Activated CD4-positive, alpha-beta T cell treated with anti-CD3 and anti-CD28 coated beads, Interleukin-2, amount 10 ng/mL, durations not matched to agents 24 days and 14 days (primary cell): ENCODE data around the gene BEND7. TPM values are rescaled to one million over a fixed set of nuclear protein-coding genes. Genes with fewer than 3 reads are reported as not detected.
"Not testable (repeated sequence)": the region's sequence is repeated elsewhere in the genome, so short reads cannot be mapped to it uniquely, and the experiment has no call there.

Source experiments
- DNase-seq: peaks from one replicate; pipeline ENCODE4 v3.0.0; 2022
- H3K27ac Mint-ChIP-seq: one replicate; pipeline ENCODE4 v1.8.0; 2022; ENCODE audit warnings: mild to moderate bottlenecking, mixed read lengths
- H3K27me3 Mint-ChIP-seq: one replicate; pipeline ENCODE4 v1.8.0; 2022; ENCODE audit warnings: mixed read lengths
- H3K36me3 Mint-ChIP-seq: one replicate; pipeline ENCODE4 v1.8.0; 2022; ENCODE audit warnings: low read depth, mild to moderate bottlenecking, mixed read lengths
- H3K4me1 Mint-ChIP-seq: one replicate; pipeline ENCODE4 v1.8.0; 2021; ENCODE audit warnings: mixed read lengths
- H3K4me3 Mint-ChIP-seq: one replicate; pipeline ENCODE4 v1.8.0; 2022; ENCODE audit warnings: mild to moderate bottlenecking, moderate library complexity, mixed read lengths
- H3K9me3 Mint-ChIP-seq: one replicate; pipeline ENCODE4 v1.8.0; 2021; ENCODE audit warnings: mixed read lengths
- intact Hi-C: fragments of 100-400 bp; cut with micrococcal nuclease; formaldehyde crosslinking; loops from one replicate; pipeline ENCODE4 v1.15.1; 2023
- total RNA-seq: library from RNA; stranded (reverse); gene quantifications from 2 replicates; pipeline ENCODE4 v1.2.3, GENCODE V29; 2022

The BEND7 gene
- total RNA-seq, 1 donor from 2014 or later, result not detected

- no peak overlapping the region for H3K4me3 Mint-ChIP-seq
Observed at GRCh38 chr10:13412894-13413293, 115.9 kb downstream of the BEND7 start.

GRCh38 chr10:13404791-13405190, 124.0 kb downstream of the BEND7 start:
- Mint-ChIP-seq H3K27me3 (peaks cover 2% of the 10 kb centered on the region), H3K9me3 (no peaks in the 10 kb centered on the region), H3K36me3 (no peaks in the 10 kb centered on the region), H3K4me1 (no peaks in the 10 kb centered on the region), H3K27ac (no peak overlapping the region), H3K4me3 (no peak overlapping the region)
- DNase-seq, result no peak
- intact Hi-C loops, result no loop called here

More at GRCh38 chr10:13412894-13413293, 115.9 kb downstream of the BEND7 start:
- peaks cover 2% of the 10 kb centered on the region for H3K27me3 Mint-ChIP-seq
- intact Hi-C loops, result no loop called here
- no peak overlapping the region for H3K27ac Mint-ChIP-seq
- peaks cover 5% of the 10 kb centered on the region for H3K9me3 Mint-ChIP-seq
- no peaks in the 10 kb centered on the region for H3K4me1 Mint-ChIP-seq
- no peaks in the 10 kb centered on the region for H3K36me3 Mint-ChIP-seq
- DNase-seq, result no peak

DNA sequence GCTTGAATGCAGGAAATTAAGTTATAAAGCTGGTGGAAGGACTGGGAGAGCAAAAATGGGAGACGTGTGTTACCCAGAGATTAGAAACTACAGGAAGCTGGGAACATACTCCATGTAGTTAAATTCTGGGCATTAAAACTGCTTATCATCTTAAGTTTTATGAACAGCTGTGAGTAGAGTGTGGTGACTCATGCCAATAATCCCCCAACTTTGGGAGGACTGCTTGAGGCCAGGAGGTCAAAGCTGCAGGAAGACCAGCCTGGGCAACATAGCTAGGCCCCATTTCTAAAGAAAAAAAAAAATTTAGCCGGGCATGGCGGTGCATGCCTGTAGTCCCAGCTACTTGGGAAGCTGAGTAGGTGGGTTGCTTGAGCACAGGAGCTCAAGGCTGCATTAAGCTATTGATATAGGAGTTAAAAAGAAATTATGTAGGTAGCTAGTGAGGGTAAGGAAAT, 124.5 kb downstream of the BEND7 start:
- Mint-ChIP-seq H3K27me3 (peaks cover 3% of the 10 kb centered on the region), H3K4me3 (no peak overlapping the region), H3K27ac (no peak overlapping the region), H3K4me1 (no peaks in the 10 kb centered on the region), H3K36me3 (no peaks in the 10 kb centered on the region), H3K9me3 (no peaks in the 10 kb centered on the region)
- no peak for DNase-seq
- intact Hi-C loops, result no loop called here

DNA sequence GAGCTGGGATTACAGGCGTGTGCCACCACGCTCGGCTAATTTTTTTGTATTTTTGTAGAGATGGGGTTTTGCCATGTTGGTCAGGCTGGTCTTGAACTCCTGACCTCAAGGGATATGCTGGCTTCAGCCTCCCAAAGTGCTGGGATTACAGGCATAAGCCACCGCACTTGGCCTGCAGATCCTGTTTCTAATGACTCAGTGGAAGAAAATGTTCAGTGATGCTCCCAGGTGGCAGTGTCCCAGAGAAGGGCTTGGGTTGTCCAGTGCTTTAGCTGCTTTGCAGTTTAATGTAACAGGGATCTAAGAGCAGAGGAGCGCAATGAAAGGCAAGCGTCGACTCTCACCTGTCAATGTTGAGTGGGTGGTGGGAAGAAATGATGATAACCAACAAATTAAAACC, 125.4 kb downstream of the BEND7 start:
- H3K36me3 Mint-ChIP-seq, H3K27ac Mint-ChIP-seq, H3K9me3 Mint-ChIP-seq, H3K27me3 Mint-ChIP-seq, intact Hi-C loops, DNase-seq, H3K4me3 Mint-ChIP-seq, H3K4me1 Mint-ChIP-seq: not testable (repeated sequence)

DNA sequence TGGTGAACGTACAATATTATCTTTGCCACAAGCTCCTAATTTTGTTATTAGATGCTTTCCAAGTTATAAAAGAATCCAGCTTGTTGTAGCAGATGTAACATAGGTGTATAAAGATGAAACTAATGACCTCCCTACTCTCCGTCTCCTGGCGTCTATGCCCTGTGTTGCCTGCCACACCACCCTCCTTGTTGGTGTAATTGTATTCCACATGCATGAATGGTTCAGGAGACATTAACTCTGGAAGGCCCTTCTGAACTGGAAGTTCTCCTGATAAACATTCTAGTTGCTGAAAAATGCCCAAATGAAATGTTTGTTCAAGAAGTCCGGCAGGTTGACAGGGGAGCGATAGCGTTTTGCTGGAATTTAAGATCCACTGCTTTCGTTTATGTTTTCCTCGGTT, 126.8 kb downstream of the BEND7 start:
- intact Hi-C loops, result no loop called here
- Mint-ChIP-seq H3K27me3 (peaks cover 3% of the 10 kb centered on the region), H3K36me3 (no peaks in the 10 kb centered on the region), H3K4me3 (no peak overlapping the region), H3K27ac (no peak overlapping the region), H3K9me3 (no peaks in the 10 kb centered on the region), H3K4me1 (no peaks in the 10 kb centered on the region)
- DNase-seq, result no peak

DNA sequence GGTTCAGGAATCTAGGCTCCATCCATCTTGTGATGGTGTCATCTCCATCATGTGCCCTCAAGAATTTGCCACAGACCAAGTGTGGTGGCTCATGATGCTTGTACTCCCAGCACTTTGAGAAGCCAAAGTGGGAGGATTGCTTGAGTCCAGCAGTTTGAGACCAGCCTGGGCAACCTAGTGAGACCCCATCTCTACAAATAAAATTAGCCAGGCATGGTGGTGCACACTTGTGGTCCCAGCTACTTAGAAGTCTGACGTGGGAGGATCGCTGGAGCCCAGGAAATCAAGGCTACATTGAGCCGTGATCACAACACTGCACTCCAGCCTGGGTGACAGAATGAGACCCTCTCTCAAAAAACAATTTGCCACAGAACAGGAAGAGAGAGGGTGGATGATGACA, 127.7 kb downstream of the BEND7 start:
- no peak overlapping the region for H3K4me3 Mint-ChIP-seq
- H3K4me1 Mint-ChIP-seq, result no peaks in the 10 kb centered on the region
- peaks cover 2% of the 10 kb centered on the region for H3K27me3 Mint-ChIP-seq
- no peak for DNase-seq
- no peak overlapping the region for H3K27ac Mint-ChIP-seq
- intact Hi-C loops, result no loop called here
- H3K36me3 Mint-ChIP-seq, result no peaks in the 10 kb centered on the region
- no peaks in the 10 kb centered on the region for H3K9me3 Mint-ChIP-seq

GRCh38 chr10:13400196-13400965, 128.4 kb downstream of the BEND7 start:
- DNase-seq, result no peak
- Mint-ChIP-seq H3K27ac (no peak overlapping the region), H3K4me1 (no peaks in the 10 kb centered on the region), H3K9me3 (no peaks in the 10 kb centered on the region), H3K27me3 (peaks cover 2% of the 10 kb centered on the region), H3K4me3 (no peak overlapping the region), H3K36me3 (no peaks in the 10 kb centered on the region)
- intact Hi-C loops, result no loop called here

GRCh38 chr10:13399752-13400151, 129.1 kb downstream of the BEND7 start:
- H3K4me3 Mint-ChIP-seq, result no peak overlapping the region
- no peaks in the 10 kb centered on the region for H3K9me3 Mint-ChIP-seq
- H3K27ac Mint-ChIP-seq, result no peak overlapping the region
- DNase-seq, result no peak
- H3K4me1 Mint-ChIP-seq, result no peaks in the 10 kb centered on the region
- peaks cover 2% of the 10 kb centered on the region for H3K27me3 Mint-ChIP-seq
- H3K36me3 Mint-ChIP-seq, result no peaks in the 10 kb centered on the region
- intact Hi-C loops, result no loop called here

GRCh38 chr10:13399236-13399635, 129.6 kb downstream of the BEND7 start:
- H3K4me3 Mint-ChIP-seq, result no peak overlapping the region
- intact Hi-C loops, result no loop called here
- no peaks in the 10 kb centered on the region for H3K36me3 Mint-ChIP-seq
- no peak for DNase-seq
- no peaks in the 10 kb centered on the region for H3K4me1 Mint-ChIP-seq
- H3K9me3 Mint-ChIP-seq, result no peaks in the 10 kb centered on the region
- peaks cover 2% of the 10 kb centered on the region for H3K27me3 Mint-ChIP-seq
- no peak overlapping the region for H3K27ac Mint-ChIP-seq

- intact Hi-C loops, result no loop called here
- H3K9me3 Mint-ChIP-seq, result no peaks in the 10 kb centered on the region
Observed at GRCh38 chr10:13397052-13397451, 131.8 kb downstream of the BEND7 start.

DNA sequence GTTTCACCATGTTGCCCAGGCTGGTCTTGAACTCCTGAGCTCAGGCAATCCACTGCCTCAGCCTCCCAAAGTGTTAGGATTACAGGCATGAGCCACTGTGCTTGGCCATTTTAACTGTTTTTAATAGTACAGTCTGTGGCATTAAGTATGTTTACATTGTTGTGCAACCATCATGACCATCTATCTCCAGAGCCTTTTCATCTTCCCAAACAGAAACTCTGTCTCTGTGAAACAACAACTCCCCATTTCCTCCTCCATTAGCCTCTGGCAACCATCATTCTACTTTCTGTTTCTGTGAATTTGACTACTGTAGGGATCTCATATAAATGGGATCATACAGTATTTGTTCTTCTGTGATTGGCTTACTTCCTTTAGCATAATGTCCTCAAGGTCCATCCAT, 132.4 kb downstream of the BEND7 start:
- no peaks in the 10 kb centered on the region for H3K36me3 Mint-ChIP-seq
- H3K9me3 Mint-ChIP-seq, result no peaks in the 10 kb centered on the region
- H3K4me3 Mint-ChIP-seq, result no peak overlapping the region
- no peak for DNase-seq
- peaks cover 3% of the 10 kb centered on the region for H3K27me3 Mint-ChIP-seq
- no peaks in the 10 kb centered on the region for H3K4me1 Mint-ChIP-seq
- no peak overlapping the region for H3K27ac Mint-ChIP-seq
- intact Hi-C loops, result no loop called here

More at GRCh38 chr10:13397052-13397451, 131.8 kb downstream of the BEND7 start:
- no peak for DNase-seq
- H3K27me3 Mint-ChIP-seq, result peaks cover 3% of the 10 kb centered on the region
- no peak overlapping the region for H3K27ac Mint-ChIP-seq
- H3K4me3 Mint-ChIP-seq, result no peak overlapping the region
- H3K4me1 Mint-ChIP-seq, result no peaks in the 10 kb centered on the region
- no peaks in the 10 kb centered on the region for H3K36me3 Mint-ChIP-seq

DNA sequence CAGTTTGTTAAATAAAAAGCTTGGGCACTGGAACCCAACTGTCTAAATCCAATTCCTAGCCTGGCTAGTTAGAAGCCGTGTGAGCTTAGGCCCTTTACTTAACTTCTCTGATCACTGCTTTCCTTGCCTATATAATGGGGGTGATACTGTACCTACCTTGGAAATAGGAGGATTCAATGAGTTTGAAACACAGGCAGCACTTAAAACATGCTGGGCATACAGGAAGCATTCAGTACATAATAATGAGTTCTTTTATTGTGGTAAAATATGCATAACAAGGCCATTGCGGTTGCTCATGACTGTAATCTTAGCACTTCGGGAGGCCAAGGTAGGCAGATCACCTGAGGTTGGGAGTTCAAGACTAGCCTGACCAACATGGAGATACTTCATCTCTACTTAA, 133.3 kb downstream of the BEND7 start:
- no peak overlapping the region for H3K4me3 Mint-ChIP-seq
- H3K27ac Mint-ChIP-seq, result no peak overlapping the region
- no peaks in the 10 kb centered on the region for H3K4me1 Mint-ChIP-seq
- intact Hi-C loops, result no loop called here
- peaks cover 3% of the 10 kb centered on the region for H3K27me3 Mint-ChIP-seq
- no peaks in the 10 kb centered on the region for H3K36me3 Mint-ChIP-seq
- DNase-seq, result no peak
- H3K9me3 Mint-ChIP-seq, result no peaks in the 10 kb centered on the region

- intact Hi-C loops, result no loop called here
- Mint-ChIP-seq H3K4me1 (no peaks in the 10 kb centered on the region), H3K27ac (no peak overlapping the region), H3K27me3 (peaks cover 5% of the 10 kb centered on the region), H3K4me3 (no peak overlapping the region), H3K36me3 (no peaks in the 10 kb centered on the region), H3K9me3 (no peaks in the 10 kb centered on the region)
- DNase-seq, result no peak
Observed at GRCh38 chr10:13393640-13394039, 135.2 kb downstream of the BEND7 start.

DNA sequence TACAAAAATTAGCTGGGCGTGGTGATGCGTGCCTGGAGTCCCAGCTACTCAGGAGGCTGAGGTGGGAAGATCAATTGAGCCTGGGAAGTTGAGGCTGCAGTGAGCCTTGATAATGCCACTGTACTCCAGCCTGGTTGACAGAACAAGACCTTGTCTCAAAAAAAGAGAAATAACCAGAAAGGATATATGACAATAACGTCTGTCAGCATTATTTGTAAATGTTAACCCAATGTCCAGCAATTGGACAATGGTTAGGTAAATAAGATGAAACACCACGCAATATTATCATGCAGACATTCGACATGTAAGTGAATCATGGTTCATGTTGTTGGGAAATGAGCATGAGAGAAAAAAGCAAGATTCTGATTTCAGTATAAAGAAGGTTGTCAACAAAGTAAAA, 136.1 kb downstream of the BEND7 start:
- intact Hi-C loops, result no loop called here
- Mint-ChIP-seq H3K4me1 (no peaks in the 10 kb centered on the region), H3K9me3 (no peaks in the 10 kb centered on the region), H3K4me3 (no peak overlapping the region), H3K27me3 (peaks cover 5% of the 10 kb centered on the region), H3K27ac (no peak overlapping the region), H3K36me3 (no peaks in the 10 kb centered on the region)
- DNase-seq, result no peak
